ENCODE measurements around the gene ATP6V1G2. TPM values are rescaled to one million over a fixed set of nuclear protein-coding genes. Genes with fewer than 3 reads are reported as not detected.

The ATP6V1G2 gene
- total RNA-seq, 1 donor from 2014 or later = 95.6 TPM

GRCh38 chr6:31582230-31582643 is 35.8 kb upstream of the ATP6V1G2 start, which contains the start of gene LTB:
Gene LTB, minus strand, starts transcription at chr6:31582424. Its CDS starts 7 bp downstream, at chr6:31582417.
- H3K4me3 Mint-ChIP-seq (ENCODE audit: unreplicated experiment) = peak within 1 kb of the TSS; percentile 93
- H3K27ac Mint-ChIP-seq (ENCODE audit: unreplicated experiment) = peak within 1 kb of the TSS; percentile 66
- no peaks in the 10 kb centered on the region for H3K36me3 Mint-ChIP-seq (ENCODE audit: unreplicated experiment)
- no peak for TF ChIP-seq CTCF (IDR thresholded peaks at IDR 0.05; ENCODE audit: partially characterized antibody, unreplicated experiment)
- H3K9me3 Mint-ChIP-seq (ENCODE audit: unreplicated experiment) = peaks cover 5% of the 10 kb centered on the region
- peaks cover 6% of the 10 kb centered on the region for H3K27me3 Mint-ChIP-seq (ENCODE audit: unreplicated experiment)
- H3K4me1 Mint-ChIP-seq (ENCODE audit: low read depth, unreplicated experiment) = peaks cover 2% of the 10 kb centered on the region
- no peak for DNase-seq

DNA sequence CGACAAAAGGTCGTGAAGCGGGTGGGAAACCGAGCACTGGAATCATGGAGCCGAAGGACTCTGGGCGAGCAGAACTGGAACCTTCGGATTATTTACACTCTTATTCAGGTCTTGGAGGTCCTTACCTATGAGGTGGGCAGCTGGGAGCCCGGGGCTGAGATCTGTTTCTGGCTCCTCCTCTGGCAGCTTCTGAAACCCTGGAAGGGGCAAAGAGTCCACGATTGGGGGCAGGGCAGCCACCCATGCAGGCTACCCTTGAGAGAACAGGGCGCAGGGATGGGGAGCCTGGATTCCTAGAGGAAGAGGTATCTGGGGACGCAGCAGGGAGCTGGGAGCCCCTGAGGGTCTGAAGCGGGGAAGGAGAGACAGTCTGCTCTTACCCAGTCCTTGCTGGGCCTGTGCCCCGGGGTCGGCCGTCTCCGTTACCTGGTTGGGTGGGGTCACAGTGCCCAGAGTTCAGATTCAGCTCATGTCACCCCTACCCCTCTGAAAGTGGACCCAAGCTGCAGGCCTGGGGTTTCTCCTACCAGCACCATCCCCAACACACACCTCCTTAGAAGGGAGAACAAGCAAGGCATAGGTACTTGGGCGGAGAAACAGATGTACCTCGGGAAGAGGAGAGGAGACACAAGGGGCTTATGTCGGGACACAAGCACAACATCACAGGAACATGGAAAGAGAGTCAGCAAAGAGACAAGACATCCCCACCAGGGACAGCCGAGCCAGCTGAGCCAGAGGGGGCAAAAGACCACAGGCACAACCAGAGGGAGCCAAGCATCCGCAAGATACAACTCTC is 35.2 kb upstream of the ATP6V1G2 start:
- Mint-ChIP-seq H3K4me3 (ENCODE audit: unreplicated experiment) (peak overlapping the region; percentile 93), H3K27me3 (ENCODE audit: unreplicated experiment) (peaks cover 4% of the 10 kb centered on the region), H3K27ac (ENCODE audit: unreplicated experiment) (peak overlapping the region; percentile 66), H3K9me3 (ENCODE audit: unreplicated experiment) (peaks cover 5% of the 10 kb centered on the region), H3K4me1 (ENCODE audit: low read depth, unreplicated experiment) (peaks cover 2% of the 10 kb centered on the region), H3K36me3 (ENCODE audit: unreplicated experiment) (no peaks in the 10 kb centered on the region)
- TF ChIP-seq CTCF (IDR thresholded peaks at IDR 0.05; ENCODE audit: partially characterized antibody, unreplicated experiment) = no peak
- DNase-seq = peak; percentile 19

- H3K9me3 Mint-ChIP-seq (ENCODE audit: unreplicated experiment) = peaks cover 3% of the 10 kb centered on the region
- peaks cover 4% of the 10 kb centered on the region for H3K27me3 Mint-ChIP-seq (ENCODE audit: unreplicated experiment)
These were observed 34.5 kb upstream of the ATP6V1G2 start for GRCh38 chr6:31580807-31581433.

GRCh38 chr6:31580438-31580740 is 34.0 kb upstream of the ATP6V1G2 start:
- Mint-ChIP-seq H3K36me3 (ENCODE audit: unreplicated experiment) (no peaks in the 10 kb centered on the region), H3K27me3 (ENCODE audit: unreplicated experiment) (peaks cover 5% of the 10 kb centered on the region), H3K9me3 (ENCODE audit: unreplicated experiment) (peaks cover 4% of the 10 kb centered on the region), H3K27ac (ENCODE audit: unreplicated experiment) (no peak overlapping the region), H3K4me1 (ENCODE audit: low read depth, unreplicated experiment) (peaks cover 5% of the 10 kb centered on the region), H3K4me3 (ENCODE audit: unreplicated experiment) (peak overlapping the region; percentile 64)
- no peak for DNase-seq
- no peak for TF ChIP-seq CTCF (IDR thresholded peaks at IDR 0.05; ENCODE audit: partially characterized antibody, unreplicated experiment)

More at GRCh38 chr6:31580807-31581433, 34.5 kb upstream of the ATP6V1G2 start:
- Mint-ChIP-seq H3K36me3 (ENCODE audit: unreplicated experiment) (no peaks in the 10 kb centered on the region), H3K4me3 (ENCODE audit: unreplicated experiment) (peak overlapping the region; percentile 93), H3K4me1 (ENCODE audit: low read depth, unreplicated experiment) (peaks cover 5% of the 10 kb centered on the region), H3K27ac (ENCODE audit: unreplicated experiment) (peak overlapping the region; percentile 66)
- peak; percentile 94 for DNase-seq
- TF ChIP-seq CTCF (IDR thresholded peaks at IDR 0.05; ENCODE audit: partially characterized antibody, unreplicated experiment) = peak; percentile 99

All from glutamatergic neuron (in vitro differentiated cells).